Measurements from ENCODE around the gene GPR149.

GRCh38 chr3:154327871-154328270 lies 102.1 kb downstream of the GPR149 start:
- TF ChIP-seq TAF1 (IDR thresholded peaks at IDR 0.05; ENCODE audit: borderline replicate concordance, low read depth, low read length) (no peak), POLR2AphosphoS5 (IDR thresholded peaks at IDR 0.05; ENCODE audit: low read depth, low read length) (no peak), POLR2A (IDR thresholded peaks at IDR 0.05; ENCODE audit: low read depth, low read length) (no peak)

Measured in GM12892 (cell line).